IMR-90 (cell line): Measurements from ENCODE around the gene HECTD1. TPM values are rescaled to one million over a fixed set of nuclear protein-coding genes. Genes with fewer than 3 reads are reported as not detected.

Experiments
- ATAC-seq: fragments of 200-7000 bp; cut with Tn5 transposase; 2 replicates; pipeline ENCODE4 v1.9.1; 2020; ENCODE audit warnings: low read depth, mild to moderate bottlenecking, moderate library complexity
- BruUV-seq: library from RNA; stranded (reverse); fragments of 400-500 nt; replicated peaks from 2 replicates; lab custom pipeline; 2021; lab: Mats Ljungman, UMichigan
- CTCF ChIA-PET: fragments of 300-600 bp; formaldehyde crosslinking; extraction: SDS; loops from one replicate; lab custom pipeline; 2021; ENCODE audit warnings: antibody characterized with exemption; lab: Yijun Ruan, JAX
- POLR2A ChIA-PET: fragments of 300-600 bp; sonication (Branson Sonifier 250); formaldehyde crosslinking; loops from one replicate; lab custom pipeline; 2022; ENCODE audit warnings: antibody characterized with exemption; ENCODE audit not compliant: unreplicated experiment; lab: Charles Lee
- DNase-seq: peaks from one replicate; pipeline ENCODE4 v3.0.0; 2013
- H2AFZ ChIP-seq: replicated peaks from 2 replicates; pipeline ENCODE3; 2013; ENCODE audit warnings: low read length, mild to moderate bottlenecking; ENCODE audit not compliant: poor library complexity
- H2AK5ac ChIP-seq: 2 replicates; pipeline ENCODE4 v1.6.1; 2013; ENCODE audit warnings: low read depth, low read length, inconsistent platforms
- H2AK9ac ChIP-seq: replicated peaks from 2 replicates; pipeline ENCODE3; 2013; ENCODE audit warnings: mild to moderate bottlenecking, low read depth, low read length, moderate library complexity; ENCODE audit not compliant: poor library complexity
- H2BK120ac ChIP-seq: 2 replicates; pipeline ENCODE4 v1.6.1; 2013; ENCODE audit warnings: low read depth, low read length, inconsistent platforms
- H2BK15ac ChIP-seq: 3 replicates; pipeline ENCODE4 v1.6.1; 2013; ENCODE audit warnings: low read depth, low read length, inconsistent platforms
- H2BK20ac ChIP-seq: 2 replicates; pipeline ENCODE4 v1.6.1; 2013; ENCODE audit warnings: low read depth, mild to moderate bottlenecking, inconsistent platforms, low read length, moderate library complexity
- H2BK5ac ChIP-seq: 2 replicates; pipeline ENCODE4 v1.6.1; 2013; ENCODE audit warnings: mild to moderate bottlenecking, low read depth, low read length, inconsistent platforms; ENCODE audit not compliant: poor library complexity, severe bottlenecking
- H3K14ac ChIP-seq: replicated peaks from 2 replicates; pipeline ENCODE4 v1.6.1; 2013; ENCODE audit warnings: low read depth, low read length, inconsistent platforms
- H3K18ac ChIP-seq: 2 replicates; pipeline ENCODE4 v1.6.1; 2013; ENCODE audit warnings: low read depth, low read length, control low read depth
- H3K23ac ChIP-seq: 2 replicates; pipeline ENCODE4 v1.6.1; 2013; ENCODE audit warnings: low read depth, low read length, inconsistent platforms
- H3K27ac ChIP-seq: 2 replicates; pipeline ENCODE4 v1.5.1; 2013; ENCODE audit warnings: mild to moderate bottlenecking, control low read depth, low read length; ENCODE audit not compliant: insufficient read depth
- H3K27me3 ChIP-seq: 2 replicates; pipeline ENCODE4 v1.6.1; 2013; ENCODE audit warnings: low read length; ENCODE audit not compliant: control insufficient read depth, insufficient read depth
- H3K36me3 ChIP-seq: 2 replicates; pipeline ENCODE4 v1.6.1; 2013; ENCODE audit warnings: low read length, mixed read lengths; ENCODE audit not compliant: control insufficient read depth, insufficient read depth
- H3K4ac ChIP-seq: 2 replicates; pipeline ENCODE4 v1.6.1; 2013; ENCODE audit warnings: low read depth, low read length, inconsistent platforms
- H3K4me1 ChIP-seq: 2 replicates; pipeline ENCODE4 v1.6.1; 2013; ENCODE audit warnings: low read length, mixed read lengths; ENCODE audit not compliant: control insufficient read depth, insufficient read depth
- H3K4me2 ChIP-seq: 2 replicates; pipeline ENCODE4 v1.6.1; 2013; ENCODE audit warnings: low read depth, mild to moderate bottlenecking, control low read depth, low read length, moderate library complexity
- H3K4me3 ChIP-seq: 2 replicates; pipeline ENCODE4 v1.5.1; 2013; ENCODE audit warnings: low read depth, mild to moderate bottlenecking, control low read depth, low read length, moderate library complexity; ENCODE audit not compliant: insufficient read depth
- H3K56ac ChIP-seq: 2 replicates; pipeline ENCODE4 v1.6.1; 2013; ENCODE audit warnings: low read length, inconsistent platforms; ENCODE audit not compliant: insufficient read depth; ENCODE audit errors: extremely low read depth
- H3K79me1 ChIP-seq, 2 experiments: 2 replicates each; pipeline ENCODE4 v1.6.1; 2013; ENCODE audit warnings: low read length in 2 of 2, inconsistent platforms in 1 of 2, low read depth in 1 of 2
- H3K9ac ChIP-seq: 2 replicates; pipeline ENCODE4 v1.6.1; 2013; ENCODE audit warnings: low read depth, low read length, control low read depth
- H3K9me1 ChIP-seq: 2 replicates; pipeline ENCODE4 v1.6.1; 2013; ENCODE audit warnings: low read length, inconsistent platforms; ENCODE audit not compliant: insufficient read depth
- H3K9me3 ChIP-seq: 2 replicates; pipeline ENCODE4 v1.6.1; 2013; ENCODE audit warnings: low read length; ENCODE audit not compliant: control insufficient read depth, insufficient read depth
- H4K20me1 ChIP-seq: 2 replicates; pipeline ENCODE4 v1.6.1; 2013; ENCODE audit warnings: low read length, inconsistent platforms; ENCODE audit not compliant: insufficient read depth
- H4K5ac ChIP-seq: 2 replicates; pipeline ENCODE4 v1.6.1; 2013; ENCODE audit warnings: mild to moderate bottlenecking, low read depth, low read length, control low read depth
- H4K8ac ChIP-seq, 2 experiments: 2 replicates each; pipeline ENCODE4 v1.6.1; 2013; ENCODE audit warnings: low read depth in 2 of 2, low read length in 2 of 2, control low read depth in 1 of 2, inconsistent platforms in 1 of 2
- H4K91ac ChIP-seq: 2 replicates; pipeline ENCODE4 v1.6.1; 2013; ENCODE audit warnings: low read depth, low read length, inconsistent platforms; ENCODE audit not compliant: insufficient read depth
- CHD1 ChIP-seq: IDR thresholded peaks from 2 replicates; pipeline ENCODE4 v1.6.1; 2012; ENCODE audit warnings: low read depth, low read length, improper control_type of control experiment
- CTCF ChIP-seq: conservative IDR thresholded peaks from 2 replicates; pipeline ENCODE4 v1.5.1; 2012; ENCODE audit warnings: mild to moderate bottlenecking, low read depth, low read length, improper control_type of control experiment
- ELK1 ChIP-seq: fragments of 150-350 bp; IDR thresholded peaks from 2 replicates; pipeline ENCODE4 v1.6.1; 2016; ENCODE audit warnings: low read depth, mild to moderate bottlenecking, low read length, moderate library complexity, borderline replicate concordance
- FOS ChIP-seq: fragments of 150-350 bp; IDR thresholded peaks from 2 replicates; pipeline ENCODE4 v1.6.1; 2016; ENCODE audit warnings: low read depth, low read length
- MAFK ChIP-seq: IDR thresholded peaks from 2 replicates; pipeline ENCODE4 v1.6.1; 2012; ENCODE audit warnings: low read depth, low read length, improper control_type of control experiment
- MAZ ChIP-seq: IDR thresholded peaks from 2 replicates; pipeline ENCODE4 v1.6.1; 2012; ENCODE audit warnings: low read depth, mild to moderate bottlenecking, low read length, improper control_type of control experiment, moderate library complexity, borderline replicate concordance
- MXI1 ChIP-seq: IDR thresholded peaks from 2 replicates; pipeline ENCODE4 v1.6.1; 2012; ENCODE audit warnings: low read depth, mild to moderate bottlenecking, low read length, moderate library complexity, borderline replicate concordance
- NFE2L2 ChIP-seq: fragments of 150-350 bp; IDR thresholded peaks from 2 replicates; pipeline ENCODE4 v1.6.1; 2016; ENCODE audit warnings: low read depth, mild to moderate bottlenecking, low read length
- POLR2A ChIP-seq: IDR thresholded peaks from 2 replicates; pipeline ENCODE4 v1.6.1; 2012; ENCODE audit warnings: mild to moderate bottlenecking, low read depth, low read length
- RAD21 ChIP-seq: IDR thresholded peaks from 2 replicates; pipeline ENCODE4 v1.6.1; 2012; ENCODE audit warnings: low read length, improper control_type of control experiment
- RCOR1 ChIP-seq: IDR thresholded peaks from 2 replicates; pipeline ENCODE4 v1.6.1; 2012; ENCODE audit warnings: mild to moderate bottlenecking, low read length, improper control_type of control experiment; ENCODE audit not compliant: insufficient replicate concordance
- RFX5 ChIP-seq: IDR thresholded peaks from 2 replicates; pipeline ENCODE4 v1.8.0; 2012; ENCODE audit warnings: low read depth, mild to moderate bottlenecking, low read length, moderate library complexity
- SMC3 ChIP-seq: fragments of 150-350 bp; IDR thresholded peaks from 2 replicates; pipeline ENCODE4 v1.6.1; 2016; ENCODE audit warnings: low read depth, mild to moderate bottlenecking, antibody characterized with exemption, low read length, moderate library complexity
- USF2 ChIP-seq: fragments of 150-350 bp; IDR thresholded peaks from 2 replicates; pipeline ENCODE4 v1.6.1; 2017; ENCODE audit warnings: mild to moderate bottlenecking, antibody characterized with exemption, low read length, low read depth
- WGBS, 2 experiments: methylation state at CpG; one replicate each; pipeline versions ENCODE4 v1.1.5 to v1.1.7; 2013; ENCODE audit warnings: missing lambda C conversion rate in 2 of 2; ENCODE audit not compliant: insufficient read length in 1 of 2; ENCODE audit errors: extremely low coverage in 2 of 2; 5-methylcytosine and 5-hydroxymethylcytosine counted together
- dilution Hi-C: fragments of 300-500 bp; cut with HindIII; formaldehyde crosslinking; loops from one replicate; pipeline ENCODE4 v1.14.3; 2018; ENCODE audit warnings: low sequenced_read_pairs; ENCODE audit not compliant: unreplicated experiment
- in situ Hi-C: fragments of 300-500 bp; cut with MboI; formaldehyde crosslinking; loops from 3 replicates; pipeline ENCODE4 v1.14.3; 2019; ENCODE audit warnings: low sequenced_read_pairs, inconsistent platforms, mixed read lengths
- intact Hi-C: fragments of 100-400 bp; cut with micrococcal nuclease; formaldehyde crosslinking; loops from 2 replicates; pipeline ENCODE4 v1.10.0; 2022
- polyA plus RNA-seq, 3 experiments: library from polyadenylated mRNA; depleted of rRNA; stranded (reverse); fragments of >200 nt; gene quantifications; 2 replicates each; pipeline ENCODE4 v1.2.3, GENCODE V29; 2012; ENCODE audit warnings: low replicate concordance in 1 of 3
- total RNA-seq: library from RNA; depleted of rRNA; stranded (reverse); fragments of >200 nt; gene quantifications from 2 replicates; pipeline ENCODE4 v1.2.3, GENCODE V29; 2012

Gene HECTD1
- total and polyA plus RNA-seq, 2 of the 4 experiments (the other 2 are of a cell fraction) = 48.5 to 228 TPM

- BruUV-seq = TSS peak; percentile 78
- dilution Hi-C loops = no loop called here
- Histone ChIP-seq H2BK15ac (no peak overlapping the region), H3K9ac (no peak overlapping the region), H3K27me3 (no peaks in the 10 kb centered on the region), H3K4ac (no peak overlapping the region), H3K4me2 (no peak overlapping the region), H3K18ac (no peak overlapping the region), H3K9me3 (no peaks in the 10 kb centered on the region), H3K79me1 (peaks cover 7 to 23% of the 10 kb centered on the region in 2 experiments), H3K14ac (no peak overlapping the region), H3K27ac (no peak overlapping the region), H2AK5ac (no peak overlapping the region), H4K5ac (no peak overlapping the region), H3K56ac (no peak overlapping the region), H3K4me3 (no peak overlapping the region), H2BK5ac (no peak overlapping the region), H3K23ac (no peak overlapping the region), H4K20me1 (peaks cover 4% of the 10 kb centered on the region; the same call in 1 of the 2 replicates), H2BK120ac (no peak overlapping the region), H4K91ac (no peak overlapping the region), H2AK9ac (no peak overlapping the region), H2BK20ac (no peak overlapping the region), H2AFZ (no peak overlapping the region), H3K9me1 (peaks cover 6% of the 10 kb centered on the region; the same call in 1 of the 2 replicates), H3K36me3 (peaks cover 32% of the 10 kb centered on the region), H3K4me1 (no peaks in the 10 kb centered on the region), H4K8ac (no peak overlapping the region)
- DNase-seq (no peak), ATAC-seq (no peak)
- CTCF ChIA-PET = no interaction called here
- POLR2A ChIA-PET = no interaction called here
- intact Hi-C loops = no loop called here
- 98% methylated on average over 11 of the region's 18 CpGs; no CpG with 5 or more reads in 1 of the 2 experiments for WGBS, 2 experiments
- in situ Hi-C loops = no loop called here
- TF ChIP-seq RFX5 (no peak), MAFK (no peak), ELK1 (no peak), POLR2A (no peak), CTCF (no peak), SMC3 (no peak), FOS (no peak), RCOR1 (no peak), MXI1 (no peak), MAZ (no peak), CHD1 (no peak), NFE2L2 (no peak), USF2 (no peak), RAD21 (no peak)
These were observed 78.7 kb downstream of the HECTD1 start for GRCh38 chr14:31128601-31129526.
